HepG2 (cell line): ENCODE measurements around the gene CPEB3. TPM values are rescaled to one million over a fixed set of nuclear protein-coding genes. Genes with fewer than 3 reads are reported as not detected.
A peak's percentile ranks its signal among the peaks of the same experiment; 100 is the strongest.

Experiments
- ARHGAP35 ChIP-seq: sonication (generic); formaldehyde crosslinking; IDR thresholded peaks from 2 replicates; pipeline ENCODE4 v1.9.0; 2022; ENCODE audit warnings: mild to moderate bottlenecking, inconsistent platforms, moderate library complexity, missing genetic modification reagents, borderline replicate concordance
- CHCHD3 ChIP-seq: sonication (generic); formaldehyde crosslinking; IDR thresholded peaks from 2 replicates; pipeline ENCODE4 v1.8.0; 2022; ENCODE audit warnings: mild to moderate bottlenecking, missing genetic modification reagents, moderate library complexity
- EP300 ChIP-seq, 3 experiments: sonication (generic) in 1 of 3; formaldehyde crosslinking in 1 of 3; IDR thresholded peaks; 2 replicates each; pipeline versions ENCODE4 v1.5.1 to v1.6.1; 2011 to 2020; ENCODE audit warnings: low read depth in 2 of 3, low read length in 2 of 3, borderline replicate concordance in 1 of 3, improper control_type of control experiment in 1 of 3, mild to moderate bottlenecking in 1 of 3, missing genetic modification reagents in 1 of 3, moderate library complexity in 1 of 3
- LBX2 ChIP-seq: sonication (generic); formaldehyde crosslinking; IDR thresholded peaks from 2 replicates; pipeline ENCODE4 v1.5.0; 2020; ENCODE audit warnings: missing genetic modification reagents, mild to moderate bottlenecking, borderline replicate concordance
- SMYD3 ChIP-seq: sonication (generic); formaldehyde crosslinking; IDR thresholded peaks from 2 replicates; pipeline ENCODE4 v1.8.1; 2023; ENCODE audit warnings: mild to moderate bottlenecking, missing genetic modification reagents
- TGIF2 ChIP-seq: IDR thresholded peaks from 2 replicates; pipeline ENCODE4 v1.6.1; 2016; ENCODE audit warnings: control low read depth, missing compliant biosample characterization
- ZC3H13 ChIP-seq: sonication (generic); formaldehyde crosslinking; IDR thresholded peaks from 2 replicates; pipeline ENCODE4 v1.8.1; 2023; ENCODE audit warnings: mild to moderate bottlenecking, missing genetic modification reagents, moderate library complexity
- ZKSCAN8 ChIP-seq: IDR thresholded peaks from 2 replicates; pipeline ENCODE4 v1.6.1; 2016; ENCODE audit warnings: borderline replicate concordance, missing genetic modification reagents, missing compliant biosample characterization
- ZNF124 ChIP-seq: sonication (generic); formaldehyde crosslinking; IDR thresholded peaks from 2 replicates; pipeline ENCODE4 v1.4.0; 2020; ENCODE audit warnings: missing genetic modification reagents
- ZNF431 ChIP-seq: sonication (generic); formaldehyde crosslinking; IDR thresholded peaks from 2 replicates; pipeline ENCODE4 v1.9.0; 2022; ENCODE audit warnings: missing genetic modification reagents, low read depth, mild to moderate bottlenecking, borderline replicate concordance
- ZNF615 ChIP-seq: sonication (generic); formaldehyde crosslinking; IDR thresholded peaks from 2 replicates; pipeline ENCODE4 v1.5.0; 2020; ENCODE audit warnings: mild to moderate bottlenecking, missing genetic modification reagents, borderline replicate concordance
- polyA plus RNA-seq, 8 experiments: library from polyadenylated mRNA; depleted of rRNA in 3 of 8; stranded (reverse) in 7 of 8; unstranded in 1 of 8; fragments of >200 nt; fragmentation: Illumina TruSeq in 4 of 8; extraction: Trizol in 4 of 8; gene quantifications; 2 replicates each; pipeline versions ENCODE4 v1.2.1 to v1.2.3, GENCODE V29; 2011 to 2016; ENCODE audit warnings: low read depth in 4 of 8, missing spikeins in 1 of 8, mixed read lengths in 1 of 8; ENCODE audit not compliant: insufficient read depth in 1 of 8
- total RNA-seq, 5 experiments: library from RNA; depleted of rRNA; stranded (reverse); fragments of >200 nt; fragmentation: Illumina TruSeq; extraction: Trizol; gene quantifications; 2 replicates each; pipeline ENCODE4 v1.2.3, GENCODE V29; 2016; ENCODE audit warnings: low read depth in 1 of 5
- TF ChIP-seq, protein P1 (sequence below): sonication (generic); formaldehyde crosslinking; IDR thresholded peaks from 2 replicates; pipeline ENCODE4 v1.8.1; 2023; ENCODE audit warnings: mild to moderate bottlenecking, missing genetic modification reagents
- TF ChIP-seq, protein P2 (sequence below): sonication (generic); formaldehyde crosslinking; IDR thresholded peaks from 2 replicates; pipeline ENCODE4 v1.4.0; 2020; ENCODE audit warnings: low read depth, mild to moderate bottlenecking, missing genetic modification reagents
- TF ChIP-seq, protein P3 (sequence below): sonication (generic); formaldehyde crosslinking; conservative IDR thresholded peaks from 2 replicates; pipeline ENCODE4 v1.4.0; 2020; ENCODE audit warnings: mild to moderate bottlenecking, missing genetic modification reagents, moderate library complexity

Gene CPEB3
- total and polyA plus RNA-seq, 2 of the 13 experiments (the other 11 are each of a cell fraction or from before 2014, with no cell fraction given), result 0.66 to 0.70 TPM

GRCh38 chr10:92113911-92114600 lies 176.8 kb downstream of the CPEB3 start (continued):
- TF ChIP-seq TGIF2 (CRISPR knock-in tag), result no peak
- TF ChIP-seq ARHGAP35 (CRISPR knock-in tag), result no peak
- TF ChIP-seq ZKSCAN8 (CRISPR knock-in tag), result 0 out of 2 replicates have a peak, but pooled peaks have one; percentile 55
- TF ChIP-seq, protein P1, sequence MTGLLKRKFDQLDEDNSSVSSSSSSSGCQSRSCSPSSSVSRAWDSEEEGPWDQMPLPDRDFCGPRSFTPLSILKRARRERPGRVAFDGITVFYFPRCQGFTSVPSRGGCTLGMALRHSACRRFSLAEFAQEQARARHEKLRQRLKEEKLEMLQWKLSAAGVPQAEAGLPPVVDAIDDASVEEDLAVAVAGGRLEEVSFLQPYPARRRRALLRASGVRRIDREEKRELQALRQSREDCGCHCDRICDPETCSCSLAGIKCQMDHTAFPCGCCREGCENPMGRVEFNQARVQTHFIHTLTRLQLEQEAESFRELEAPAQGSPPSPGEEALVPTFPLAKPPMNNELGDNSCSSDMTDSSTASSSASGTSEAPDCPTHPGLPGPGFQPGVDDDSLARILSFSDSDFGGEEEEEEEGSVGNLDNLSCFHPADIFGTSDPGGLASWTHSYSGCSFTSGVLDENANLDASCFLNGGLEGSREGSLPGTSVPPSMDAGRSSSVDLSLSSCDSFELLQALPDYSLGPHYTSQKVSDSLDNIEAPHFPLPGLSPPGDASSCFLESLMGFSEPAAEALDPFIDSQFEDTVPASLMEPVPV (CRISPR knock-in tag), result no peak
- no peak for TF ChIP-seq ZC3H13 (CRISPR knock-in tag)
- no peak for TF ChIP-seq SMYD3
- TF ChIP-seq EP300 (IDR thresholded peaks at IDR 0.05; ENCODE audit: low read depth in 2 of 2, low read length in 2 of 2), result peak in 1 of 2 experiments; percentile 86; a peak in 2 of 4 replicates
- TF ChIP-seq EP300 (CRISPR knock-in tag; IDR thresholded peaks at IDR 0.05; ENCODE audit: borderline replicate concordance), result peak; percentile 39; the same call in 1 of the 2 replicates
- TF ChIP-seq CHCHD3, result no peak
- TF ChIP-seq ZNF124, result no peak
- no peak for TF ChIP-seq LBX2 (CRISPR knock-in tag)
- TF ChIP-seq ZNF615 (CRISPR knock-in tag), result no peak
- no peak for TF ChIP-seq ZNF431
- TF ChIP-seq, protein P2, sequence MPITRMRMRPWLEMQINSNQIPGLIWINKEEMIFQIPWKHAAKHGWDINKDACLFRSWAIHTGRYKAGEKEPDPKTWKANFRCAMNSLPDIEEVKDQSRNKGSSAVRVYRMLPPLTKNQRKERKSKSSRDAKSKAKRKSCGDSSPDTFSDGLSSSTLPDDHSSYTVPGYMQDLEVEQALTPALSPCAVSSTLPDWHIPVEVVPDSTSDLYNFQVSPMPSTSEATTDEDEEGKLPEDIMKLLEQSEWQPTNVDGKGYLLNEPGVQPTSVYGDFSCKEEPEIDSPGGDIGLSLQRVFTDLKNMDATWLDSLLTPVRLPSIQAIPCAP, result no peak
- TF ChIP-seq, protein P3, sequence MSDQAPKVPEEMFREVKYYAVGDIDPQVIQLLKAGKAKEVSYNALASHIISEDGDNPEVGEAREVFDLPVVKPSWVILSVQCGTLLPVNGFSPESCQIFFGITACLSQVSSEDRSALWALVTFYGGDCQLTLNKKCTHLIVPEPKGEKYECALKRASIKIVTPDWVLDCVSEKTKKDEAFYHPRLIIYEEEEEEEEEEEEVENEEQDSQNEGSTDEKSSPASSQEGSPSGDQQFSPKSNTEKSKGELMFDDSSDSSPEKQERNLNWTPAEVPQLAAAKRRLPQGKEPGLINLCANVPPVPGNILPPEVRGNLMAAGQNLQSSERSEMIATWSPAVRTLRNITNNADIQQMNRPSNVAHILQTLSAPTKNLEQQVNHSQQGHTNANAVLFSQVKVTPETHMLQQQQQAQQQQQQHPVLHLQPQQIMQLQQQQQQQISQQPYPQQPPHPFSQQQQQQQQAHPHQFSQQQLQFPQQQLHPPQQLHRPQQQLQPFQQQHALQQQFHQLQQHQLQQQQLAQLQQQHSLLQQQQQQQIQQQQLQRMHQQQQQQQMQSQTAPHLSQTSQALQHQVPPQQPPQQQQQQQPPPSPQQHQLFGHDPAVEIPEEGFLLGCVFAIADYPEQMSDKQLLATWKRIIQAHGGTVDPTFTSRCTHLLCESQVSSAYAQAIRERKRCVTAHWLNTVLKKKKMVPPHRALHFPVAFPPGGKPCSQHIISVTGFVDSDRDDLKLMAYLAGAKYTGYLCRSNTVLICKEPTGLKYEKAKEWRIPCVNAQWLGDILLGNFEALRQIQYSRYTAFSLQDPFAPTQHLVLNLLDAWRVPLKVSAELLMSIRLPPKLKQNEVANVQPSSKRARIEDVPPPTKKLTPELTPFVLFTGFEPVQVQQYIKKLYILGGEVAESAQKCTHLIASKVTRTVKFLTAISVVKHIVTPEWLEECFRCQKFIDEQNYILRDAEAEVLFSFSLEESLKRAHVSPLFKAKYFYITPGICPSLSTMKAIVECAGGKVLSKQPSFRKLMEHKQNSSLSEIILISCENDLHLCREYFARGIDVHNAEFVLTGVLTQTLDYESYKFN (CRISPR knock-in tag), result peak; percentile 90
- TF ChIP-seq, all 625 proteins: peak for 64
